Stimulated activated CD4-positive, alpha-beta T cell treated with anti-CD3 and anti-CD28 coated beads, Interleukin-1b, Interleukin-23, amount 100 ng/mL, for 24 hours (primary cell): Measurements from ENCODE around the gene RAPGEF4.
A peak's percentile ranks its signal among the peaks of the same experiment; 100 is the strongest.

Source experiments
- DNase-seq, 4 experiments: peaks; one replicate each; pipeline ENCODE4 v3.0.0-alpha.2; 2020; ENCODE audit warnings: low read depth in 4 of 4, low spot score in 1 of 4

Gene RAPGEF4

DNA sequence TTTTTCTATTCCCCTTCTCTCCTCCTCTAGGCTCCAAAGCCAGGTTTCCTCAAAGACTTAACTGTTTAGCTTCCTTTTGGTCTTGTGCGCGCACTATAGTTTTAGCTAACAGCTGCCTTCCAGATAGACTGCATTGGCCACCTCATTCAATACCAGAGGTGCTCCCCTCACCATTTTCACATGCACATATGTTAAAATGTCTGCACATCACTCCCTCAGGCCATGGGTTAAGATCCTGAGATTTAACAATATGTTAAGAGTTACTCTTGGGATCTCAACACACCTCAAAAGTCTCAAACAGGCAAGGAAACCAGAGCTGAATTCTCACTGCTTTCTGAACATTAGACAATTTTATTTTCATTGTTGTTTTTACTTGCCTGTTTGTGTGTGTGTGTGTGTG is 259.2 kb downstream of the RAPGEF4 start:
- DNase-seq: no peak

- no peak for DNase-seq
Measured at GRCh38 chr2:172995323-172996244, 259.9 kb downstream of the RAPGEF4 start.

GRCh38 chr2:172996387-172996961 is 260.8 kb downstream of the RAPGEF4 start:
- DNase-seq: no peak

DNA sequence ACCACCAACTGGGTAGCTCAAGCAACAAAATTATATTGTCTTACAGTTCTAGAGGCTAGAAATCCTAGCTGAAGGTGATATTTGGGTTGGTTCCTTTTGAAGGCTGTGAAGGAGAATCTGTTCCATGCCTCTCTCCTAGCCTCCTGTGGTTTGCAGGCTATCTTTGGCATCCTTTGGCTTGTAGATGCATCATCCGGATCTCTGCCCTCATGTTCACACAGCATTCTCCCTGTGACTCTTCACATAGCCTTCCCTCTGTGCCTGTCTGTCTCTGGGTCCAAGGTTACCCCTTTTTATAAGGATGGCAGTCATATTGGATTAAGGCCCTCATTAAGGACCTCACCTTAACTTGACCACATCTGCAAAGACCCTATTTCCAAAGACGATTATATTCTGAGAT is 261.4 kb downstream of the RAPGEF4 start:
- no peak for DNase-seq

GRCh38 chr2:172998547-172999272 is 263.1 kb downstream of the RAPGEF4 start:
- no peak for DNase-seq

DNA sequence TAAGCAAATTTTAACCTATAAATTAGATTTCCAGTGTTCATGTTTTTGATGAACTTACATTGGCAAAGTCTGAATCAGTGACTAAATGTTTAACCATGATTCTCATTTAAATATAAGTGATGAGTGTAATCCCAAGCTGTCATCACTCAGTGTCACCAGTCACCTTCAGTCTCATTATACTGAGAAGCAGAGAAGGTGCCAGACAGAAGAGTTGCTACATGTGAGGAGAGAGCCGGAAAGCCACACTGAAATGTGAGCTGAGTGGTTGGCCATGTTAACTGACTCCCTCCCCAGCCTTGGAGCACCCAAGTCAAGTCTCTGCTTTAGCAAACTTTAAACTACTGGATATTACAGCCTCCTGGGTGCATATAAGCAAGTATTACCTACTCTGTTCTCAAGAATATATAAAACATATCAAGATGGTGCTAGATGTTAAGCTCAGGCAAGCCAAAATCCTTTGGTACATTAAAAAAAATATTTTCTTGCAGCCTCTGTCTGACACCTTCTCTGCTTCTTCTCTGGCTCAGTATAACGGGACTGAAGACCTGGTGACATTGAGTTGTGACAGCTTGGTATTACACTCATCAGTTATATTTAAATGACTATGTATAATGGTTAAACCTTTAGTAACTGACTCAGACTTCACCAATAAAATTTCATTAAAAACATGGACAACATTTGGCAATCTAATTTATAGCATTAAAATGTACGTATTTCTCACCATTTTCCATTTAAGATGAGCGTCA is 264.2 kb downstream of the RAPGEF4 start:
- no peak for DNase-seq

GRCh38 chr2:173001664-173002604 is 266.3 kb downstream of the RAPGEF4 start:
- DNase-seq: no peak

DNA sequence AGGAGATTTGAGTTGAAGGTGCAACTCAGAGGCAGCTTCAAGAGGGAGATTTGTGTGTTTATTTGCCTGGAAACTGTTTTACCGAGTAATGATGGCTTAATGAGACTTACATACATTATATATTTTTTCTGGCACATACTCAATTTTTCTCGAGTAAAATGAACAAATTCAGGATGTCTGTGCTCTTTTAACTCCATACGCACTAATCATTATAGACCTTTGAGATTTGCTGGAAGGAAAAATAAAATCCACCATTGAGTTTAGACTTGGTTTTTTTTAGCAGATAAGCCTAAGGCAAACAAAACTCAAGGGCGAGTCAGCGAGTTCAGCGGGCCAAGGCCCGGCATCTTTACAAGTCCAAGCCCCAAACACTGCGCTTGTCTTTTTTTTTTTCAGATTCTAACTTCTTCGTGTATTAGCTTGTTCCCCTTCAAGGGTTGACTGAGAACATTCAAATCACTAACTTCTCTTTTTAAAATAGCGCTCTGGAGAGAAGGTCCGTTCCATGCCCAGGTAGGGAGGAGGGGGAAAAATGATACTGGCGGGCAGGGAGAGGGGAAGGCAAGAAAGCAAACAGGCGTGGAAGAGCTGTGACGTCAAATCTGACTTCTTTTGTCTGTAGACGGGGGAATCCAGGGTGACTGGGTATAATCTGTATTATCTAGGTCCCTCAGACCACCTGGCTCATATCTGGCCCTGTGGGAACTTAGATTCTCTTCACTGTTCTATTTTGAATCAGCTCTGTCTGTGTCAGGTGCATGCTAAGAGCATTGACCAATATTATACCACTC is 267.3 kb downstream of the RAPGEF4 start:
- no peak for DNase-seq

GRCh38 chr2:173008786-173009185 is 273.1 kb downstream of the RAPGEF4 start:
- no peak for DNase-seq

- DNase-seq: no peak
Measured at GRCh38 chr2:173010233-173010632, 274.6 kb downstream of the RAPGEF4 start.

GRCh38 chr2:173016451-173016850 is 280.8 kb downstream of the RAPGEF4 start:
- no peak for DNase-seq

- DNase-seq: no peak
Measured at GRCh38 chr2:173017646-173018420, 282.2 kb downstream of the RAPGEF4 start.

GRCh38 chr2:173019755-173020154 is 284.1 kb downstream of the RAPGEF4 start:
- DNase-seq: no peak

- no peak for DNase-seq
Measured at GRCh38 chr2:173021939-173022371, 286.3 kb downstream of the RAPGEF4 start.

DNA sequence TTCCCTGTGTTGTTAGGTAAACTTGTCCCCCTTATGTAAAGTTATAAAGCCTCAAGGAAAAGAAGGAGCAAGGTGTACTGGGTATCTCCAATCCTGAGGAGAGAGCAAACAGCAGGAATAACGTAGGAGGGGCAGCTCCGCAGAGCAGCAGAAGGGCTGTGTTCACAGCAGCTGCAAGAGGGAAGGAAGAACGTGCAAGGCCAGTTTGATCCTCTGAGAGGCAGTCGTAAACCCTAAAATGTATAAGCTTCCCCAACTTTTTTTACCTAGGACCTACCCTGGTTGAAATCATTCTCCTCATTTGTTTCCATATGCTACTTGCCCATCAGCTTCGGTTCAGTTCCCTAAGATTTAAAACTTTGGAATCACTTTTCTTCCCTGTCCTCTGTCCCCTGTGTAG is 288.1 kb downstream of the RAPGEF4 start:
- DNase-seq: no peak

GRCh38 chr2:173026479-173026878 is 290.8 kb downstream of the RAPGEF4 start:
- no peak for DNase-seq

- peak; percentile 58 to 66 (median 65) for DNase-seq
Measured at GRCh38 chr2:173027181-173028128, 291.8 kb downstream of the RAPGEF4 start.
